ENCODE measurements around the gene STAT5B. TPM values are rescaled to one million over a fixed set of nuclear protein-coding genes. Genes with fewer than 3 reads are reported as not detected.
"Not testable (repeated sequence)": the region's sequence is repeated elsewhere in the genome, so short reads cannot be mapped to it uniquely, and the experiment has no call there.

The STAT5B gene
- total and polyA plus RNA-seq, 11 donors, result 13.0 to 51.9 (median 31.4) TPM

GRCh38 chr17:42305543-42306384, 29.6 kb upstream of the STAT5B start:
- Histone ChIP-seq H3K4me3 (no peak overlapping the region), H3K27me3 (no peaks in the 10 kb centered on the region), H3K9me3 (no peaks in the 10 kb centered on the region), H3K27ac (no peak overlapping the region), H3K36me3 (peaks cover 0 to 100% (median 80%) of the 10 kb centered on the region in 9 donors), H3K4me1 (peaks cover 0 to 7% (median under 1%) of the 10 kb centered on the region in 12 donors)
- TF ChIP-seq POLR2A (IDR thresholded peaks at IDR 0.05) (no peak), CTCF (IDR thresholded peaks at IDR 0.05) (no peak)
- DNase-seq, result no peak
- 90 to 94% (median 94%) methylated on average over 16 to 18 of the region's 18 CpGs for WGBS, 4 donors
- ATAC-seq, result peak in 1 of 4 donors; percentile 10
- intact Hi-C loops (cut with DNase I), result no loop called here

GRCh38 chr17:42305031-42305330, 28.8 kb upstream of the STAT5B start:
- H3K9me3 ChIP-seq; intact Hi-C loops (cut with DNase I); DNase-seq; H3K27me3 ChIP-seq; H3K27ac ChIP-seq; H3K4me3 ChIP-seq; H3K4me1 ChIP-seq; ATAC-seq: not testable (repeated sequence)
- peaks cover 0 to 93% (median 73%) of the 10 kb centered on the region in 9 donors for H3K36me3 ChIP-seq
- 95 to 98% (median 96%) methylated on average over 6 of the region's 6 CpGs for WGBS, 4 donors

GRCh38 chr17:42304187-42305030, 28.2 kb upstream of the STAT5B start:
- Histone ChIP-seq H3K36me3 (peaks cover 0 to 89% (median 70%) of the 10 kb centered on the region in 9 donors), H3K4me1 (peaks cover 0 to under 1% (median 0%) of the 10 kb centered on the region in 12 donors), H3K9me3 (no peaks in the 10 kb centered on the region), H3K4me3 (no peak overlapping the region), H3K27ac (no peak overlapping the region), H3K27me3 (no peaks in the 10 kb centered on the region)
- TF ChIP-seq CTCF (IDR thresholded peaks at IDR 0.05) (no peak), POLR2A (IDR thresholded peaks at IDR 0.05) (no peak)
- WGBS, 4 donors, result 95 to 97% (median 96%) methylated on average over 12 to 16 of the region's 16 CpGs
- intact Hi-C loops (cut with DNase I), result no loop called here
- DNase-seq, result no peak
- peak in 1 of 4 donors; percentile 4 for ATAC-seq

GRCh38 chr17:42303694-42304093, 27.5 kb upstream of the STAT5B start:
- no peak overlapping the region for H3K4me3 ChIP-seq
- no peak overlapping the region for H3K27ac ChIP-seq
- H3K4me1 ChIP-seq, result no peaks in the 10 kb centered on the region
- no peak for TF ChIP-seq POLR2A (IDR thresholded peaks at IDR 0.05)
- TF ChIP-seq CTCF (IDR thresholded peaks at IDR 0.05), result no peak
- intact Hi-C loops (cut with DNase I), result no loop called here
- peaks cover 0 to 89% (median 68%) of the 10 kb centered on the region in 9 donors for H3K36me3 ChIP-seq
- no peaks in the 10 kb centered on the region for H3K9me3 ChIP-seq
- ATAC-seq (no peak), DNase-seq (no peak)
- H3K27me3 ChIP-seq, result no peaks in the 10 kb centered on the region
- WGBS, 4 donors, result 83 to 94% (median 91%) methylated on average over 3 of the region's 3 CpGs
